ENCODE measurements around the gene ADGRG7. TPM values are rescaled to one million over a fixed set of nuclear protein-coding genes. Genes with fewer than 3 reads are reported as not detected.
"Not testable (repeated sequence)": the region's sequence is repeated elsewhere in the genome, so short reads cannot be mapped to it uniquely, and the experiment has no call there.

Gene ADGRG7
- total RNA-seq, 1 donor from 2014 or later, result not detected

DNA sequence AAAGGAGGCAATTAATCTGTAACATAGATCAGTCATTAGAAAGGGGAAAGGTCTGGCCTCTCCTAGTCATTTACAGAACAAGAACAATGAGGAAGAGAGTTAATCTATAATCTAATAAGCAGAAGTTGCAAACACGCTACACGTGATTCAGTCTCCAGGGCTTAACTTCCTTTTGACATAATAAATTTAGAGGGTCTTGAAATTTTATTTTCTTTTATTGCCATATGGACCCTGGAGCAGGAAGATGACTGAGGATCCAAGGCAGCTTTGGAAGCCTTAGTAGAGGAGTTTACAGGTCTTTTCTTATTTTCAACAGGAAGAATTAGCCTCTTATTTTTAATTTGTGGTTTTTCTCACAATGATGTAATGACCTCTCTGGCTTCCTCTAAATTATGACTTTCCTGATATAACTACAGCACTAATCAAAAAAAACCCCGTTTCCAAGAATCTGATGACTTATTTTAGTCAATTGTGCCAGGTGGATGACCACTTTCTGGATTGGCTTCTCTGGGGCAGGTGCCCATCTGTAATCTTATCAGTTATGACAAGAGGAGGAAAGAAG lies 32.2 kb downstream of the ADGRG7 start:
- no peak for DNase-seq (ENCODE audit: low spot score)

- no peak for DNase-seq (ENCODE audit: low spot score)
Observed at GRCh38 chr3:100645913-100646312, 36.5 kb downstream of the ADGRG7 start.

- no peak for DNase-seq (ENCODE audit: low spot score)
Observed at GRCh38 chr3:100647171-100647570, 37.8 kb downstream of the ADGRG7 start.

- no peak for DNase-seq (ENCODE audit: low spot score)
Observed at GRCh38 chr3:100647657-100648056, 38.3 kb downstream of the ADGRG7 start.

DNA sequence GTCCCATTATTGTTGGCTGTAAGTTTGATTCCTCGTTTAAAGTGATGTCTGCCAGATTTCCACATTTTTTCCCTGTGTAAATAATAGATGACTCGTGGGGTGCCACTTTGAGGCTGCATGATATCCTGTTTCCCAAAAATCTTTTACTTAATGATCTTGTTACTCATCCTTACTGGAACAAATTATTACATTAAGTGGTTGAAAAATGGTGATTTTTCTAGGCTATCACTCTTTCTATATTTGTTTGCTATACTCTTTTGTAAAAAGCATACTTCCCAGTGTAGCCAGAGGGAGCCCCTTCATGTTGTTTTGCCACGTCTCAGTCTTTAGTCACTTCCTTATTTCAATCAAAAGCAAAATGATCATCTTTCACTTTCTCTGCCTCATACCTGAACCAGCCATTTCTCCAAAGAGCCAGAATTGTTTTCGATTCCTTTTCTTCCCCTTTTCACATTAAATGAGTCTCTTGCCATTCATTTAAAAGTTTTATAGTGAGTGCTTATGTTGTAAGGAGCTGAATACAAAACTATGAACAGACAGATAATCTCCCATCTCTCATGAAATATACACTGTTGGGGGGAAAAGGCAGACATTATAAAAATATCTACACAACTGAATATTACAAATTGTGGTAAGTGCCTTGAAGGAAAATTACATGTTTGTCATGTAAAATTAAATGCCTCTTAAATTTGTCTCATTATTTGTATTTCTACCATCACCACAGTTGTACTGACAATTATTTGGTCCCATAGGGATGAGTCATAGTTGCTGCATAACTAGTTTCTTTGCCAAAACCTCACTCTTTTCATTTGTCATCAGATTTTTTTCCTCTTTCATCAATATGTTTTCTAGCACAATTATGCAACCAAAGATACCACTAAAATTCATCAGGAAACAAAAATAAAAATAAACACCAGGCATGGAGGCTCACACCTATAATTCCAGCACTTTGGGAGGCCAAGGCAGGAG lies 41.5 kb downstream of the ADGRG7 start:
- DNase-seq (ENCODE audit: low spot score), result no peak

DNA sequence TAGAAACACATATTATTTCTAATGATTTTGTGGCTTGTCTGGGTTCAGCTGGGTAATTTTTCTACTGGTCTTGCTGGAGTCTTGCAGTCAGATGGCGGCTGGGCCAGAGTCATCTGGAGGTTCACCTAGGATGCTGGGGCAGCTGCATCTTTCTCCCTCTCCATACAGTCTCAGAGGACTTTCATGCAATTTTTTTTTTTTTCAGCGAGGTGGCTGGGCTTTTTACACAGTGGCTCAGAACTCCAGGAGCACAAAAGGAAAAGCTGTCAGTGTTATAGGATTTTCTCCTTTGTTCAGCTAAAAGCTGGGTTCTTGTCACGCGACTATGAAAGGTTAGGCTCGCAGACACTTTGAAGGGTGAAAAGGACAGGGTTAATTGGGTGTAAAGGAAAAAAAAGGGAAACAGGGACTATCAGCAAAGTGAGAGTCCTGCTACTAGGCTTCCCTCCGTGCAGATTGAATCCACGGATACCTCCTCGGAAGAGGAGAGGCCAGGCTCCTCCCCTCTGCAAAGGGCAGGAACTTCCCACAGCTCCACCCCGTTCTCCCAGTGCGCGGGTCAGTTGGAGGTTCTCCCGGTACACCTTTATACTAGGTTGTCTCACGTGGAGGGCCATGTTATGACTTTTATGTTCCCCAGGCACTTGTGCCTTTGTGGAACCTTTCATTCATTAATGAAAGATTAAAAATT lies 44.3 kb downstream of the ADGRG7 start:
- DNase-seq (ENCODE audit: low spot score), result no peak

GRCh38 chr3:100656945-100657344 lies 47.5 kb downstream of the ADGRG7 start:
- no peak for DNase-seq (ENCODE audit: low spot score)

DNA sequence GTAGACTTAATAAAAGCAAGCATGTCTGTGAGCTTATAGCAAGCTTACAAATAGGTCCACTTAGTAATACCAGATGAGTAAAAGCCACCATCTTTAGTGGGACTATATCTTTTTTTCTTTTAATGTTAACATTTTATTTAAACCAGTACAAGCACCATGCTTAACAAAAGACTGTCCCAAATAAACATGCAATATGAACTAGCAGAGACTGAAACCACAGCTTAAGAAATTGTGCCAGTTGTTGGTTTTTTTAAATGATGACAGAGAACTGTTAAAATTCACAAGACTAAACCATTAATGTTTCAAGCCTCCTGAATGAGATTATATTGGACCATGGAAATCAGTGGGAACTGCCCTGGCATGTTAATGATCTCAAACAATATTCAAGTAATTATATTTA lies 51.9 kb downstream of the ADGRG7 start:
- DNase-seq (ENCODE audit: low spot score), result not testable (repeated sequence)

- no peak for DNase-seq (ENCODE audit: low spot score)
Observed at GRCh38 chr3:100662113-100662823, 52.9 kb downstream of the ADGRG7 start.

DNA sequence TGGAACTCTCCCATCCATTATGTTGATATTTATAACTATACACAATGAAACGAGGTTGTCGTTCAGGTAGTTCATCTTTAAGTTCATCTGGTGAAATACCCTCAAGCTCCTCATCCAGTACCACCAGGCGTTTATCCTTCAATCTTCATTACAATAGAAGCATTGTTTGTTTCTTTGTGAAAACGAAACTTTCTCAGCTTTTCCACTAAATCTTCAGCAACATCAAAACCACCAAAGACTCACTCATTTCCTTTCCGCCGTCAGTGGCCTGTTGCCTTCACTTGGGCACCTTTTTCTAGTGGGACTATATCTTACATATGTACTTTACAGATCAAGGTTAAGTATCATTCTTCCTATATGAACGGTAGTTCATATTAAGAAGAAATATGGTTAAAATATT lies 55.8 kb downstream of the ADGRG7 start:
- DNase-seq (ENCODE audit: low spot score), result no peak

DNA sequence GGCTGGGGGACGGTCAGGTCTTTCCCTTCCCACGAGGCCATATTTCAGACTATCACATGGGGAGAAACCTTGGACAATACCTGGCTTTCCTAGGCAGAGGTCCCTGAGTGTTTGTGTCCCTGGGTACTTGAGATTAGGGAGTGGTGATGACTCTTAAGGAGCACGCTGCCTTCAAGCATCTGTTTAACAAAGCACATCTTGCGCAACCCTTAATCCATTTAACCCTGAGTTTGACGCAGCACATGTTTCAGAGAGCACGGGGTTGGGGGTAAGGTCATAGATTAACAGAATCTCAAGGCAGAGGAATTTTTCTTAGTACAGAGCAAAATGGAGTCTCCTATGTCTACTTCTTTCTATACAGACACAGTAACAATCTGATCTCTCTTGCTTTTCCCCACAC lies 57.3 kb downstream of the ADGRG7 start:
- not testable (repeated sequence) for DNase-seq (ENCODE audit: low spot score)

GRCh38 chr3:100667316-100667715 lies 57.9 kb downstream of the ADGRG7 start:
- DNase-seq (ENCODE audit: low spot score), result not testable (repeated sequence)

DNA sequence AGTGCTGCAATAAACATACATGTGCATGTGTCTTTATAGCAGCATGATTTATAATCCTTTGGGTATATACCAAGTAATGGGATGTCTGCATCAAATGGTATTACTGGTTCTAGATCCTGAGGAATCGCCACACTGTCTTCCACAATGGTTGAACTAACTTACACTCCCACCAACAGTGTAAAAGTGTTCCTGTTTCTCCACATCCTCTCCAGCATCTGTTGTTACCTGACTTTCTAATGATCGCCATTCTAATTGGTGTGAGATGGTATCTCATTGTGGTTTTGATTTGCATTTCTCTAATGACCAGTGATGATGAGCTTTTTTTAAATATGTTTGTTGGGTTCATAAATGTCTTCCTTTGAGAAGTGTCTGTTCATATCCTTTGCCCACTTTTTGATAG lies 61.6 kb downstream of the ADGRG7 start:
- DNase-seq (ENCODE audit: low spot score), result not testable (repeated sequence)

DNA sequence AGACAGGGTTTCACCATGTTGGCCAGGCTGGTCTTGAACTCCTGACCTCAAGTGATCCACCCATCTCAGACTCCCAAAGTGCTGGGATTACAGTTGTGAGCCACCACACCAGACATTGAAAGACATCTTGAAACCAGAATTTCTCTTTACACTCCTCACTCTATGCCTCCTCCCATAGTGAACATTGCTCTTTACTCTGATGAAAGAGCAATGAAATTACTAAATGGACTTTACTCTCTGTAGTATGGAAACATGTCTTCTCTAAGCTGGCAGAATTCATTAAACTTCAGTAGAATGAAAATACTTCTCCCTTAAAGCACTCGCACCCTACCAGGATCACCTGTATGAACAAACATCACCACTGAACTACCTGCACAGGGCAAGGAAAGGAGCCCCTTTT lies 72.1 kb downstream of the ADGRG7 start:
- no peak for DNase-seq (ENCODE audit: low spot score)

- DNase-seq (ENCODE audit: low spot score), result no peak
Observed at GRCh38 chr3:100682056-100682853, 72.9 kb downstream of the ADGRG7 start.

GRCh38 chr3:100682854-100683760 lies 73.7 kb downstream of the ADGRG7 start:
- no peak for DNase-seq (ENCODE audit: low spot score)

GRCh38 chr3:100693225-100693624 lies 83.8 kb downstream of the ADGRG7 start:
- no peak for DNase-seq (ENCODE audit: low spot score)

DNA sequence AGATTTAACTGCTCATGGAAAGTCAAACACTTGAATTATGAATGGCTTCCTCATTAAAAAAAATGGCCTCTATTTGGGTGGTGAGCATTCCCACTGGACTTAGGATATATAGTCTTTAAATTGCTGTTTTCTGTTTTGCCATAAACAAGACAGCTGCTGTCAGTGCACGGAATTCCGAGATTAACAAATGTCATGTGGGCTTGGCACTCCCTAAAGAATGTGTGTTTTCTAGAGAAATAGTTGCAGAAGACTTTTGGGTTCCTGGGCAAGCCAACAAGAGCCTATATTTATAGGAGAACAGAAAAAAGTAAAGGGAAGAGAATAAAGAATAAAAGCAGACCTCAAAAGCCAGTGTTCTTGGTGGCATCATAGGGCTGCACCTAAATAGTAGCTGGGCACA lies 86.3 kb downstream of the ADGRG7 start:
- no peak for DNase-seq (ENCODE audit: low spot score)

- DNase-seq (ENCODE audit: low spot score), result no peak
Observed at GRCh38 chr3:100696161-100696560, 86.8 kb downstream of the ADGRG7 start.

DNA sequence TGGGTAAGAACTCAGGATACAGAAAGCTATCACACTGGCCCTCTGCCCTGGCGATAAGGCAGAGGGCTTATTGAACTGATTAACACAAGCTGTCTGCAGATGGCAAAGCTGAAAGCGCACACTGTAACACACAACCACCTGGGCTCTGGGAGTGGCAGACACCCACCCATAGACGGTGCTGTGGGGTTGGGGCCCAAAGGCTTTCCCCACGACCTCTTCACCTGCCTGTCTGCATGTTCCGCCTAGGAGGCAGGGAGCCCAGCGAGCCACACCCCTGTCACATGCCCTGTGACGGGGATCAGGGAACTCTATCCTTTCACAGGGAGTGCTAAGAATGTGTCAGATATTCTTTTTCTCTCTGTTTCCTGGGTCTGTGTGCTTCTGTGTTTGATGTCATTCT lies 87.8 kb downstream of the ADGRG7 start:
- DNase-seq (ENCODE audit: low spot score), result no peak
